Left lobe of liver (tissue), 2 donors: ENCODE data around the gene OLA1. TPM values are rescaled to one million over a fixed set of nuclear protein-coding genes. Genes with fewer than 3 reads are reported as not detected.
A peak's percentile ranks its signal among the peaks of the same experiment; 100 is the strongest.

Experiments
- ATAC-seq: fragments of 200-7000 bp; cut with Tn5 transposase; one replicate; pipeline ENCODE4 v1.9.1; 2020; ENCODE audit warnings: mild to moderate bottlenecking, moderate library complexity
- DNase-seq: peaks from one replicate; pipeline ENCODE4 v3.0.0-alpha.2; 2020; ENCODE audit warnings: low spot score
- total RNA-seq: library from RNA; stranded (reverse); gene quantifications from one replicate; pipeline ENCODE4 v1.2.1, GENCODE V29; 2021
- donor health status: DM: no; HTN: no; CAD: no; lungs with moderate emphysema.
- donor health status: DM: no; HTN: yes; CAD: no.

Gene OLA1
- total RNA-seq, 1 donor from 2014 or later, result 20.0 TPM

DNA sequence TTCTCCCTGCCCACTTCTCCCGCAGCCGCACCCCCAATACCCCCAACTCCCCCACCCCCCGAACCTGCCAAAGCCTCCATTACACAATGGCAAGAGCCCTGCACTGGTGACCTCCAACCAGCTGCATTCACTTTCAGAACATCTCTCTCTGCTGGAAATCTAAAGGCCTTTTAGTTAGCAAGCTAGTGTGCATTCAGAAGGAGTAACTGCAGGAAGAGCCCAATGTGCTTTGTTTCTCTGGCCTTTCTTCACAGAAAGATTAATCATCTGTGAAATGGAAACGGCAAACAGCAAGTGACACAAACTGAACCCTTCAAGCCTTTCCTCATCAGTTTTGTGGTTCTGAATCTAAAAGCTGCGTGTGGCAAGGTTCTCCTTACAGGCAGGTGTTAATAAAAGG, 124.2 kb downstream of the OLA1 start:
- ATAC-seq (no peak), DNase-seq (no peak)

DNA sequence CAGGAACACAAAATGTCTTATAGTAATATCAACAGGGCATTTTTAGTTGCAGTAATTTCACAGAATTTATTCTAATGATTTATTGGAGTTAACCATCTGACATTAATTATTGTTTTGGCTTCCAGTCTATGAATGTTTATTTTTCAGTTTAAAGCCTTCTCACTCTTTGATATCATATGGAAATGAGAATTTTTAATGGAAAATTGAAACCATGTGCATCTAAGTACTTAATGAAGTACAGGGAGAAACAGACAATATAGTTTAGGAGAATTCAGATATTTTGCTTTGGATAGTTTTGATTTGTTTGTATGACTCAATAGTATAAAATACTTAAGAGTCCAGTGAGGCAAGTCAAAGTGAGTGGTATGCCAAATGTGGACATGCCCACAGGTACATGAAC, 126.1 kb downstream of the OLA1 start:
- no peak for DNase-seq
- ATAC-seq, result no peak

DNA sequence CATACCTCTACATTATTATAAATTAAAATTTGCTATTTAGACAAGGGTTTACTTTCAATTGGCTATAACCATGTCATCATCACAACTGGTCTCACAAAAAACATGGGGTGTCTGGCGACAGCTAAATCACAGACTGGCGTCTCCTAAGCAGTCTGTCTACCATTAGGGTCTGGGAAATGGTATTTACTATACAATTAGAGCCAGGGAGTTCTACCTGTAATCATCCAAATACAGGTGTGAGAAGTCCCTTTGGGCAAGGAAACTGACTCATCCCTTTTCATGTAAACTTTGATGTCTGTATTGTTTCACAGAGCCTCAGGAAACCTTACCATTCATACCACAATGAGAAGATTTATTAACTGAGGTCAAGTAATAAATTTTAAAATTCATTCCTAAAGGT, 126.7 kb downstream of the OLA1 start:
- DNase-seq (no peak), ATAC-seq (no peak)

DNA sequence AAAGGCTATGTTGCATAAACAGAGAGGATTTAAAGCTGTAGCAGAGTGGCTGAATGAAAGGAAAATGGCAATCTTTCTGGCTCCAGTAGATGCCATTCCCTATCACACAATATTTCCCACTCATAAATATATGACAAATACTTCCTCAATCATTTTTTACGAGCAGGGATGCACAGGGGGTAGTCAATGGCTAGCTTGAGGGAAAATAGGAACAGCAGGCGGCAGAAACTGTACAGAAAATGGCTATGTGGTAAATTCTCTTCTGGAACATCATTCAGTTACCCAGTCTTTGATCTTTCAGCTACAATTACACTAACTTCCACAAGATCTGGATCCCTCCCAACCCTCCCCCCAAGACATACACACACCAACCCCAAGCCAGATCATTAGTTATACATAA, 127.2 kb downstream of the OLA1 start:
- DNase-seq, result no peak
- no peak for ATAC-seq

DNA sequence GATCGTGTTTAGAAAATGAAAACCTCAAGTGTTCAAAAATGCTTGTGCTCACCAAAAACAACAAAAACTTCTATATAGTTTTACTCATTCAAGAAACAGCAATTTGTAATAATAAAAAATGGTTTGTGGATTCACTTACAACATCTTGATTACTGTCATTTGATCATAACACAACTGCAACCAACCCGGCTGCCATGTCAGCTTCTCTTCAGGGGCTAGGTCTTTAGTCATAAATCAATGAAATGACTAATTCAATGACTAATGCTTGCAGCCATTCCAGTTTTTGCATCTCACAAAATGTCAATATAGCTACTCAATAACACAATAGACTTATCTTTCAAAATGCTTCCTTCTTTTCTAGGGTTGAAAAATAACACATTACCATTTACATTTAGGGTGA, 128.0 kb downstream of the OLA1 start:
- DNase-seq (no peak), ATAC-seq (no peak)

DNA sequence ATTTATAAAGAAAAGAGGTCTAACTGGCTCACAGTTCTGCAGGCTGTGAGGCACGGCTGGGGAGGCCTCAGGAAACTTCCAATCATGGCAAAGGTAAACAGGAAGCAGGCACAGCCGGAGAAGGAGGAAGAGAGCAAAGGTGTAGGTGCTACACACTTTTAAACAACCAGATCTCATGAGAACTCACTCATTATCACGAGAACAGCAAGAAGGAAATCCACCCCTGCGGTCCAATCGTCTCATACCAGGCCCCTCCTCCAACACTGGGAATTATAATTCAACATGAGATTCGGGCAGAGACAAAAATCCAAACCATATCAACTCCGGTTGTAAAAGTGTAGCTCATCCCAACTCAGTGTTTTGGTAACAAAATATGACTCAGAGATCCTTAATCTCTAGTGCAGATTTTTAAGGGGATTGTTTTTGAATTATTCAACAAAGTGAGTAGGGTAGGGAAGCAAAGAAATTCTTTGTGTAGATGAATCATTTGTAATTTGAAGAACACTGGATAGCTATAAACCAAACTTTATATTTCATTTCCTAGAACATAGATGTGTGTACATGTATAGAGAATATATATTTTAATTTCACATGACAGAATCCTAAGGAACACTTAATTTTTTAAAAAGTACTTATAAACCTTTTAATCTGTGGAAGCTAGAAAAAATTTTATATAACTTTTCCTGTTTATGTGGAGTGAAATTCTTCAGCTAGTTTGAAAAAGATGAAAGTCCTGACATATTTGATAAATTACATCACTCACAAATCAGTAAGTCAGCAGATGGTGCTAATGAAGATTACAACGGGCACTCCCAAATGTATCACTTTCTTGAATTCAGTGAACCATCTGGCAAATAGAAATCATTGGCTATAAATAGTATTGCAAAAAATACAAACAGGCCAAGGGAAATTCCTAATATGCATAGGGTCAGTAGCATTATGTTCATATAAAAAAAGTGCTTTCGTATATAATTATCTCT, 130.1 kb downstream of the OLA1 start:
- no peak for ATAC-seq
- DNase-seq, result no peak

DNA sequence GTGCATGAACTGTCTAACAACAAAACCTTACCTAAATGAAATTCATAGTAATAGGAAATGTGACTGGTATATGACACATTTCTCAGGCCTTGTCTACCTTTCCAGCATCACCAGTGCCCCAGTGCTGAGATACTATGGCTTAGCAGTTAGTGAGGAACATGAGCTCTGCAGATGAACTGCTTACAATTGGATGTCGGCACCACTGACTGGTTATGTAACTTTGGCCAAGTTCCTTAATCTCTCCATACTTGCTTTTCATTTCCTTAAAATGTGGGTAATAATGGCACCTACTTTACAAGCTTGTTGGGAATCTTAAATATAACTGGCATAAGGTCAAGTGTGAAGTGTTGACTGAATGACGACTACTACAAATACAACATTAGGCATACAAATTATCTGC, 136.3 kb downstream of the OLA1 start:
- peak; percentile 31 for ATAC-seq
- no peak for DNase-seq

DNA sequence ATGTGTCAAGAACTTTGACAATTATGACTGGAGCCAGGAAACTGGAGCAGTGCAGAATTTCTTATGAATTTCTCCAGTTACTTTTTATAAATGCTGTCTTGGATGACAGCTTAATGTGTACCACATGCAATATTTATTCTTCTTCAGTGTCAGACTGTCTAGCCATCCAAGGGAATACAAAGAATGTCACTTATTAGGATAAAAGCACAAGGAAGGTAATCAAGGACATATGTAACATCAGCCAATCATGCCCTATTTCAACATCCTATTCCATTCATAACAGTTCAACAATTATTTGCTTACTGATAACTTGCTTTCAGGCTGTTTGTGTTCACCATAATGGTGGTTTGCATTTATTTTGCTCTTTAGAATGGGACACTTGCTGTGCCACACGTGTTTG, 139.8 kb downstream of the OLA1 start:
- no peak for DNase-seq
- no peak for ATAC-seq

DNA sequence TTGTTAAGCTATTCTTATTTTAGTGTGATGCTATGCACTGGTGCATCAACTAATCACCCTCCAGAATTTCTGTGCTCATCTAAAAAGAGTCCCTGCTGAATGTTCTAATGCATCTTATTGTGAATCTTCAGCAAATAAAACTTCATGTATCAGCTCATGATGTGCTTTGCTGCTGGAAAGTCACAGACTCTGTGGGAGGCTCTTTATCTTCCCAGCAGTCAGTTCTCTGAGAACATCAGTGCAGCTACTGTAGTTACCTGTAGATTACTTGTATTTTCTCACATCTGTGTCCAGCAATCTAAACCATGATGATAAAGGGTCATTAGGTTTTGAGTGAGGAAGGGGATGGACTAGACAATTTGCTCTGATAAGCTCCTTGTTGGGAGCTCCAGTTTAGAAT, 141.6 kb downstream of the OLA1 start:
- DNase-seq (no peak), ATAC-seq (no peak)

DNA sequence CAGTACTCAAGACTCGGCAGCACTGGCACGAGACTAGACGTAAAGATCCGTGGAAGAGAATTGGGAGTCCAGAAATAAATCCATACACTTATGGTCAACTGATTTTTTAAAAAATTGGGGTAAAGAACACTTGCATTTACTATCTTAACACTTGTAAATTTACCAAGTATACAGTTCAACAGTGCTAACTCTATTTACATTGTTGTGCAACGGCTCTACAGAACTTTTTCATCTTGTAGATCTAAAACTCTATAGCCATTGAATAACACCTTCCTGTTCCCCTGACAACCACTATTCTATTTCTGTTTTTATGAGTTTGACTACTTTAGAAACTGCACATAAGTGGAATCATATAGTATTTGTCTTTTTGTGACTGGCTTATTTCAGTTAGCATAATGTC, 153.8 kb downstream of the OLA1 start:
- no peak for ATAC-seq

DNA sequence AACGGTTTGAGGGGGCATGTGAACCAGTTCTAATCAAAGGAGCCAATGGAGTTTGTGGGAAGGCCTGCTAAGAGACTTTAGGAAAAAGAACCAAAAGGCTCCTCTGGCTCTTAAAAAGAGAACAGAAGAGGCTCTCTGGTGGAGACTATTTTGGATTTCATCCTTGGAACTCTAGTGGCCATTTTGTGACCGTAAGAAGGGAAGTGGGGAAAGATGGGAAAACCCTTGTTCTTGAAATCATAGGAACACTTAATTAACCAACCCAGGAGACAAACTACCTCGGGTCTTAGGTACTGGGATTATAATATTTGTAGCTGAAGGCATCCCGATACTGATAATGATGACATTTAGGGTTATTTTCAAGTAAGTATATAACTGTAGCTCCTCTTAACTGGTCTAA, 157.9 kb downstream of the OLA1 start:
- DNase-seq, result no peak
- no peak for ATAC-seq

More for the DNA sequence above, 153.8 kb downstream of the OLA1 start:
- no peak for DNase-seq

DNA sequence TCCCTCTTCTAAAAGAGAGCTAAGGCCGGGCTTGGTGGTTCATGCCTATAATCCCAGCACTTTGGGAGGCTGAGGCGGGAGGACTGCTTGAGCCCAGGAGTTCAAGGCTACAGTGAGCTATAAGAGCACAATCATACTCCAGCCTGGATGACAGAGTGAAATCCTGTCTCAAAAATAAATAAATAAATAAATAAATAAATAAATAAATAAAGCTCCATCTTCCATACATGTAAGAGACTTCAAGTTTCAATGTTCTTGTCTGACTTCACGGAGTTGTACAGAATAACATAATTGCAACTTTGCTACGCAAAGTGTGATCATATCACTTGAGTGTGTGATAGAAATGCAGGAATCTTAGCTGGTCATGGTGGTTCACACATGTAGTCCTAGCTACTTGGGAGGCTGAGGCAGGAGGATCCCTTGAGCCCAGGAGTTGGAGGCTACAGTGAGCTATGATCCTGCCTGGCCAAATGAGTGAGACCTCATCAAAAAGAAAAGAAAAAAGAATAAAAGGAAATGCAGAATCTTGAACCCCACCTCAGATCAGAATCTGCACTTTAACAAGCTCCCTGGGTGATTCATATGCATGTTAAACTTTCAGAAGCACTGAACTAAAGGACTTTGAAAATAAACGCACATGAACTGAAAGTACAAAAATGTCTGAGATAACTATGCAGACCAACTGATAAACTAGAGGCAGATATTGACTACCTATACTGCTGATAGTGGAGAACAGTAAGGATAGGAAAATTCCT, 159.4 kb downstream of the OLA1 start:
- DNase-seq (no peak), ATAC-seq (no peak)

DNA sequence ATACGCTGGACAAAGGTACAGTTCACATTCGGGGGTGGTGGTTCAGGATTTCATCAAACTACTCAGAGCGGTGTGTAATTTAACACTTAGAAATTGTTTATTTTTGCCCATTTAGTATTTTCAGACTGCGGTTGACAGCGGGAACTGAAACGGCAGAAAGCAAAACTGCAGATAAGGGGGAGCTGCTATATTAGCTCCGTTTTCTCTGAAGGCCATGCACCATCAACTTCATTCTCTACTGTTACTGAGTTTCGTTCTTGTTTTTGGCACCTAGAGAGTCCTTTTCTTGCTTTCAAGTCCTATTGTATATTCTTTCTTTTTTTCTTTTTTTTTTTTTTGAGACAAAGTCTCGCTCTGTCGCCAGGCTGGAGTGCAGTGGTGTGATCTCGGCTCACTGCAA, 161.6 kb downstream of the OLA1 start:
- DNase-seq, result no peak
- ATAC-seq, result no peak

DNA sequence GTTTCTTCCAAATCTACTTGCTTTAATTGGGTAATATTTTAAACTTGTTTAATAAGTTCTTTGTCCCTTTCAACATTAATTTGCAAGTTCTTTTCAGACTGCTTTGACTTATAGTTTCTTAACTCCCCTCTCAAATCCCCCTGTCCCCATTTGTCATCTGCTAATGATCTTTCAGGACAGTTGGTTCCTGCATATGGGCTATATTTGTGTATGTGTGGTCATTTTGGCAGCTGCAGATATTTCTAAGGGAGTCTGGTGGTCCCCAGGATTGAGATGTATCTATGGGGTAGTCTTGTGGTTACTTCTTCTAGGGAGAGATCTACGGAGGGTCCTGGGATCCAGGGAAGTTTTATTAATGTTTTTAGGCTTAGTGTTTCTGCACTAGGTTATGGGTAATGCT, 162.6 kb downstream of the OLA1 start:
- DNase-seq (no peak), ATAC-seq (no peak)

DNA sequence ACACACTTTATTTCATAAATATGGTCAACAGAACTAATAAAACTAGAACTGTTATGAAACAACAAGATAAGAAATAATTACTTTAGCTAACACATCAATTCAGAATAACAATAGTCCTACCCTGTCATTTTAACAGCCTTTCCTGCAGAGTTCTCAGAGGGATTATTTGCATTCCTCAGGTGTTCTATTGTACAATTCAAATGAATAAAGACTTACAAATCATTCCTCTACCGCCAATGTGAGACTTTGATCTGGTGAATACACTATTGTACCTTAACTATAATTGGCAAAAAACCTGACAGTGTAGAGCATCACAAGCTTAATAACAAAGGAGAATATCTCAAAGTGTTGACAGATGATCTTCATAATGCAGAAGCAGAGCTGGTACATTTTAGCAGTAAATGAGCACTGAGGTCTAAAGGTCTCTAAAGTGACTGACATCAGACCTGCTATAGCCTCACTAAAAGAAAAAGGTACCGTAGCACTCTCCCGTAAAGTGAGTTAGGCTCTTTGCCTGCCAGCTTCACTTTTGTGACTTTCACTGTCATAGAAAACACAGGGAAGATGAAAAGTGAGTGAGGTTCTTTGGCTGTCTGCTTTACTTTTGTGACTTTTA, 164.4 kb downstream of the OLA1 start:
- no peak for DNase-seq
- no peak for ATAC-seq

DNA sequence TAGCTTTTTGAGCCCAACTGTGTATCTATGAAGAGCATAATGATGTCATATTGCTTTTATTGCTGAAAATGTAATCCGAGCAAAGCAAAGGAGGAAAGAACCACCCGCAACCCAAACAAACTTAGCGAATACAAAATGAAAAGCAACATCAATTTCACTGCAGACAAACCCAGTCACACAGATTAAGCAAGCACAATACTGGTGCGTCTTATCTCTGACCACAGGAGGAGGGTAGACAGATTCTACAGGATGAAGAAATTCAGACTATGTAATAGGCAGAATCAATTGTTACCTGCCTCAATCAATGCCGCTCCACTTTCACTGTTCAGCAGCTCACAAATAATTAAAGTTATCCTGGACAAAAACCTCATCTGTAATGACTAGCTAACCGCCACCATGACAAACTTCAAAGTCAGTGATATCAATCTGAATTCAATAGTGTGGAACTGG, 167.6 kb downstream of the OLA1 start:
- ATAC-seq (no peak), DNase-seq (no peak)

DNA sequence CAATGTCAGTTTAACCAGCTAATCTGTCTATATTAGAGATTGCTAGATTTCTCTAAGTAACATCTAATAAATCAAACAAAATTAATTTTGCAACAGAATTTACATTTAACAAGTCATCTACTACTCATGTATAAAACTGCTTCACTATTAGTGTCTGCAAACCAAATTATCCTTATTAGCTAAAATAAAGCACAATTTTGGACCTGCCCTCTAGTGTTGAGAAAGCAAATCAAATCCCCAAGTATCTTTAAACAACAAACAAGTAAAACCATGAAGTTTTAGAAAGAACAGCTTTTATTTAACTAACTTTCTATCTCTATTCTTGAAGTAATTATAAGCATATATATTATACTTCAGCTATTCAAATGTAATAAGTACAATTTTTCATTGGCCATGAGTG, 170.1 kb downstream of the OLA1 start:
- ATAC-seq (no peak), DNase-seq (no peak)

DNA sequence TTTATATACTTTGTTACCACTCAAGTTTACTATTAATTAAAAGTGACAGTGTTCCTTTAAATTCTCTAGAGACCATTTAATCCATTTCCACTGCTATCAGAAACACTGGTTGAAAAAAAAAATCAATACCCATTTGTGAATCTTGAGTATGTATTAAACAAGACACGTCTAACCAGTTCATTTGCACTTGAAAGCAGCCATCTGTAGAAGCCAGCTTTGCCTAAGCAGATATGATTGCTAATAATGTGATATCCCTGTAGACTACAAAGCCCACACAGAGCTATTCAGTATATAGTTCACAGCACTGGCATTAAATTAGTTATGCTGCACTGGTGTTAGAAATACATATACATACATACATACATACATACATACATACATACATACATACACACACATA, 171.4 kb downstream of the OLA1 start:
- no peak for DNase-seq
- ATAC-seq, result no peak

DNA sequence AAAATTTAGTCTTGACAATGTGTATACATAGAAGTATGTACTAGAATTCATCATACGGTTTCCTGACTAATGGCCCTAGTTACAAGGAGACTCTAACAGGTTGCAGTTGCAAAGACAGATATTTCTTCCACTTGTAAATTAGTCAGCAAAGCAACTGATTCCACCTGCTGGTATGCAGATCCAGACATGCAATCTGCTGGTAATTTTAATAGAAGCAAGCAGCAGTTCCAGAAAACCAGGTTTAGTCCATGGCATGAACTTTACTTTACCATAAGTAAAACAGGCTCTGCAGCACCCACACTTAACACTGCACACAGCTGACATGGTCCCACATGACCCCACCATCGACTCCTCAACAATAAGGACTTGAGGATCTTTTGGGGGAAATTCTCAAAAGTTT, 172.3 kb downstream of the OLA1 start:
- ATAC-seq (no peak), DNase-seq (no peak)

DNA sequence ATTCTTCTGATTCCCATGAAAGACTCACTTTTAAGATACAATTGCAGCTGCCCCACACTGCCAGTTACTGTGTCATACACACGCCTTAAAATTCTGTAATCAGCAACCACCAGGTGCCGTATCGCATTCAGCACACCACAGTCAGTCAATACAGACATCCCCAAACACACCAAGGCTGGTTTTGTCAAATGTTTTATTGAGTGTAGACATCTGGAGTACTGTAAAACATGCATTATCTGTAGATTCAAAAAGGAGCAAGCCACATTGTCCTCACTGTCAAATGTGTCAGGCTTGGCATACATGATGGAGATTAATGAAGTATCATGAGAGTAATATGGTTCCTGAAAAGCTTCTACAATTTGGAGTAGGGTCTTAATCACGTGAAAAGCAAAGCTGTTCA, 173.5 kb downstream of the OLA1 start:
- DNase-seq (no peak), ATAC-seq (no peak)

DNA sequence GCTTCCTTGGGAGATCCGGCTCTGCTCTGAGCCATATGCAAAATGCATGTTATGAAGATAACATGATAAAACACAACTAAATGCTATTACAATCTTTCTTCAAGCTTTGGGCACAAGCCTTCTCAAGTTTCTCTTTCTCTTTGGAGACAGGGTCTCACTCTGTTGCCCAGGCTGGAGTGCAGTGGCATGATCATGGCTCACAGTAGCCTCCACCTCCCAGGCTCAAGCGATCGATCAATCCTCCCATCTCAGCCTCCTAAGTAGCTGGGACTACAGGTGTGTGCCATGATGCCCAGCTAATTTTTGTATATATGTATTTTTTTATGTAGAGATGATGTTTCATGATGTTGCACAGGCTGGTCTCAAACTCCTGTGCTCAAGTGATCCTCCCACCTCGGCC, 175.5 kb downstream of the OLA1 start:
- no peak for ATAC-seq
- no peak for DNase-seq

DNA sequence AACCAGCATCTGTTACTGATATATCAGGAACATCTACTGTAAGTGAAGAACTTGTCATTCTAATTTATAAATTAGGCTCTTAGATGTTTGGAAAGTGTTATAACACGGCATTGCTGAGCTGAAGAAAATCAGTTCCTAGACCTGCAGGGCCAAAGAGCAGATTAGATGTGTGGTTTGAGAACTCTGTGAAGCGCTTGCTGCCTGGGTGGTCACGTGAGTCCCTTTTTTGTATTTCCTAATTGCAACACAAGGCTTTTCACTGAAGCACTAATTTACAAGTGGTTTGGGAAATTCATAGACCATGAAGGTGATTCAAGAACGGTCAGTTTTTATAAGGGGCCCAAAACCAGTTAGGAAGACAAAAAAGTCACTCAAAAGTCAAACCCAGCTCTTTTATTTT, 176.3 kb downstream of the OLA1 start:
- ATAC-seq (no peak), DNase-seq (no peak)
